Pancreas (tissue), 10 donors: Measurements from ENCODE around the gene KIF2C. TPM values are rescaled to one million over a fixed set of nuclear protein-coding genes. Genes with fewer than 3 reads are reported as not detected.

Source experiments
- ATAC-seq, 4 donors: fragments of 200-7000 bp; cut with Tn5 transposase; one replicate each; pipeline versions ENCODE4 v1.8.0 to v1.9.1; 2020; ENCODE audit warnings: mild to moderate bottlenecking in 4 of 4, moderate library complexity in 4 of 4
- DNase-seq, 6 donors: peaks; one replicate each; pipeline ENCODE4 v3.0.0-alpha.2; 2020
- FAIRE-seq: peaks from 2 replicates; lab custom pipeline; 2012; peaks lifted over from hg19 to GRCh38; lab: Jason Lieb, UNC
- H3K27ac ChIP-seq, 4 donors: fragments of 200-600 bp; sonication (generic); 1 replicate in 3 of 4; 2 replicates in 1 of 4; pipeline versions ENCODE4 v1.5.0 to v1.8.0; 2020
- H3K27me3 ChIP-seq, 4 donors: fragments of 200-600 bp; one replicate each; pipeline ENCODE4 v1.8.0; 2021
- H3K36me3 ChIP-seq, 3 donors: fragments of 200-600 bp; sonication (generic) in 1 of 3; one replicate each; pipeline versions ENCODE4 v1.5.0 to v1.8.0; 2020 to 2021
- H3K4me1 ChIP-seq, 3 donors: fragments of 200-600 bp; one replicate each; pipeline ENCODE4 v1.8.0; 2021
- H3K4me3 ChIP-seq, 4 donors: fragments of 200-600 bp; sonication (generic) in 2 of 4; one replicate each; pipeline versions ENCODE4 v1.5.0 to v1.8.0; 2020 to 2021
- H3K9me3 ChIP-seq, 4 donors: fragments of 200-600 bp; one replicate each; pipeline ENCODE4 v1.8.0; 2021
- WGBS, 2 donors: extraction: QIAGEN DNeasy Blood & Tissue Kit; methylation state at CpG; one replicate each; pipeline ENCODE4 v1.1.7; 2013; 5-methylcytosine and 5-hydroxymethylcytosine counted together
- intact Hi-C, 3 donors: fragments of 100-400 bp; cut with DNase I; formaldehyde crosslinking; loops; one replicate each; pipeline versions ENCODE4 v1.11.1 to v1.14.2; 2022
- polyA plus RNA-seq, 2 donors: library from polyadenylated mRNA; stranded (reverse); fragments of 200-250 nt; gene quantifications; one replicate each; pipeline ENCODE4 v1.2.3, GENCODE V29; 2013
- total RNA-seq, 6 donors: library from RNA; stranded (reverse); fragmentation: NEBNext Ultra II Directional in 4 of 6; extraction: Animal tissue kit (Norgen Biotek cat#: 25700) in 4 of 6; gene quantifications; one replicate each; pipeline versions ENCODE4 v1.2.1 to v1.2.4, GENCODE V29; 2021 to 2023
- TF ChIP-seq, protein P1 (sequence below), 4 donors: fragments of 200-600 bp; sonication (generic) in 3 of 4; IDR thresholded peaks; one replicate each; pipeline versions ENCODE4 v1.5.0 to v1.8.0; 2021; ENCODE audit warnings: antibody characterized with exemption in 4 of 4
- donor health status: healthy with polysubstance abuse.
- donor health status: DM: no; HTN: no; CAD: no; lungs with moderate emphysema.
- donor health status: DM: no; HTN: no; CAD: no.
- donor health status: control.
- donor health status: control.
- donor health status: Bipolar disorder and iron deficiency.
- donor health status: DM: yes; HTN: yes; CAD: no.
- donor health status: DM: no; HTN: no; CAD: no.
- donor health status: DM: no; HTN: no; CAD: no.
- donor health status: DM: yes; HTN: yes; CAD: no.

Gene KIF2C
- total and polyA plus RNA-seq, 8 donors = 0.12 to 1.6 (median 0.40) TPM; not detected in 1

DNA sequence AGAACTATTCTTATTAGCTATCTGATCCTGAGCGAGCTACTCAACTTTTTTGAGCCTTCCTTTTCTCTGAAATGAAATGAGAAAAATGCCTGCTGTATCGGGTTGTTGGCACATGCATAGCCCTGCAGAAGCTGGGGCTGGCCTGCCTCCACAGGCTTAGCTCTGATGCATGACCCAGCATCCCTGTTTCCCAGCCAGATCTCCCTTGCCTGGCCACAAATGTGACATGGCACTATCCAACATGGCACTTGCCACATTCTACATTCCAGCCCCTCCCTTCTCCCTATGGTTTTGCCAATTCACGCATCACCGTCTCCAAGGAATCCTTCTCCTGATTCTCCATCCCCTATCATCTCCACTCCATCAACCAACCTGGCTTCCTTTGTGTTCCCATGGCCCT lies 22.5 kb upstream of the KIF2C start:
- FAIRE-seq (no peak), DNase-seq (no peak), ATAC-seq (no peak)
- H3K27me3 ChIP-seq = no peaks in the 10 kb centered on the region
- H3K9me3 ChIP-seq = no peaks in the 10 kb centered on the region
- 80 to 82% methylated on average over 4 of the region's 4 CpGs for WGBS, 2 donors
- TF ChIP-seq, protein P1, sequence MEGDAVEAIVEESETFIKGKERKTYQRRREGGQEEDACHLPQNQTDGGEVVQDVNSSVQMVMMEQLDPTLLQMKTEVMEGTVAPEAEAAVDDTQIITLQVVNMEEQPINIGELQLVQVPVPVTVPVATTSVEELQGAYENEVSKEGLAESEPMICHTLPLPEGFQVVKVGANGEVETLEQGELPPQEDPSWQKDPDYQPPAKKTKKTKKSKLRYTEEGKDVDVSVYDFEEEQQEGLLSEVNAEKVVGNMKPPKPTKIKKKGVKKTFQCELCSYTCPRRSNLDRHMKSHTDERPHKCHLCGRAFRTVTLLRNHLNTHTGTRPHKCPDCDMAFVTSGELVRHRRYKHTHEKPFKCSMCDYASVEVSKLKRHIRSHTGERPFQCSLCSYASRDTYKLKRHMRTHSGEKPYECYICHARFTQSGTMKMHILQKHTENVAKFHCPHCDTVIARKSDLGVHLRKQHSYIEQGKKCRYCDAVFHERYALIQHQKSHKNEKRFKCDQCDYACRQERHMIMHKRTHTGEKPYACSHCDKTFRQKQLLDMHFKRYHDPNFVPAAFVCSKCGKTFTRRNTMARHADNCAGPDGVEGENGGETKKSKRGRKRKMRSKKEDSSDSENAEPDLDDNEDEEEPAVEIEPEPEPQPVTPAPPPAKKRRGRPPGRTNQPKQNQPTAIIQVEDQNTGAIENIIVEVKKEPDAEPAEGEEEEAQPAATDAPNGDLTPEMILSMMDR (IDR thresholded peaks at IDR 0.05) = no peak
- intact Hi-C loops = no loop called here
- H3K4me1 ChIP-seq = peaks cover 0 to 6% (median 0%) of the 10 kb centered on the region in 3 donors
- no peak overlapping the region for H3K27ac ChIP-seq
- no peaks in the 10 kb centered on the region for H3K36me3 ChIP-seq
- H3K4me3 ChIP-seq = no peak overlapping the region

DNA sequence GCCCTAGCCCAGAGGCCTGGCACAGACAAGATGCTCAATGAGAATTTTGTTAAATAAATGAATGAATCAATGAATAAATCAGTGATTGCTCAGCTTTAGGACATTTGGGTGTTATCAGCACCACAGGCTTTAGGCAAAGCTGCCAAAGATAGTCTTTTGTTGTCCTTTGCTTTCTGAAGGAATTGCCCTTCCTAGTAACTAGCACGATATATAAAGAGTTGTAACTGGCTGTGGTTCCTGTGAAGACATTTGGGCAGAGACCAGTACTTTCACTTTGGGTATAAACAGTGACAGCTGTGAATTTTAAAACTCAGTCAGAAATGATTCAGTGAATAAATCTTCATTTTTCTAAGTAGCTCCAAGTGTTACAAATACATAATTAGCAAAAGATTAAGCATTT lies 22.0 kb upstream of the KIF2C start:
- no peak for FAIRE-seq
- Histone ChIP-seq H3K27me3 (no peaks in the 10 kb centered on the region), H3K9me3 (no peaks in the 10 kb centered on the region), H3K36me3 (no peaks in the 10 kb centered on the region), H3K4me3 (no peak overlapping the region), H3K4me1 (peaks cover 0 to 6% (median 0%) of the 10 kb centered on the region in 3 donors), H3K27ac (no peak overlapping the region)
- TF ChIP-seq, protein P1 (IDR thresholded peaks at IDR 0.05) = no peak
- intact Hi-C loops = no loop called here
- DNase-seq = no peak
- 73% methylated on average over 1 of the region's 1 CpG for WGBS, 2 donors
- no peak for ATAC-seq

DNA sequence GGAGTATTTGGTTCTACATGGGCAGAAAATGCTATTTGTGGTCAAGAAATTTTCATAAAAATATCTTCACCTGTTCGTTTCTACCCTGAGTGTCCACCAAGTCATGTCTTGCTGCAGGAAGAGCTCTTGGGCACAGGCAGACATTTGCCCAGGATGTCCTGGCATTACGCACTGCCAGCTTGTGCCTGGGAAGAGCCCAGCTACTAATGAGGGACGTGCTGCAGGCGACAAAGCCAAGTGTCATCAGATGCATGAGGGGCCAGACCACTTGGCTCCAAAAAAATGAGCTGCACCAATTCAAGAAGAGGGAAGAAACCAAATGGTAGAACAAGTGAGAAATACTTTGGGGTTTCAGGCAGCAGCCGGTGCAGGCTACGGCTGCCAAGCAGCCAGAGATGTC lies 21.5 kb upstream of the KIF2C start:
- no peak for ATAC-seq
- intact Hi-C loops = no loop called here
- no peaks in the 10 kb centered on the region for H3K27me3 ChIP-seq
- no peak overlapping the region for H3K4me3 ChIP-seq
- WGBS, 2 donors = 81 to 88% methylated on average over 6 of the region's 6 CpGs
- no peaks in the 10 kb centered on the region for H3K36me3 ChIP-seq
- DNase-seq = no peak
- TF ChIP-seq, protein P1 (IDR thresholded peaks at IDR 0.05) = no peak
- FAIRE-seq = no peak
- peaks cover 0 to 6% (median 0%) of the 10 kb centered on the region in 3 donors for H3K4me1 ChIP-seq
- H3K9me3 ChIP-seq = no peaks in the 10 kb centered on the region
- H3K27ac ChIP-seq = no peak overlapping the region

DNA sequence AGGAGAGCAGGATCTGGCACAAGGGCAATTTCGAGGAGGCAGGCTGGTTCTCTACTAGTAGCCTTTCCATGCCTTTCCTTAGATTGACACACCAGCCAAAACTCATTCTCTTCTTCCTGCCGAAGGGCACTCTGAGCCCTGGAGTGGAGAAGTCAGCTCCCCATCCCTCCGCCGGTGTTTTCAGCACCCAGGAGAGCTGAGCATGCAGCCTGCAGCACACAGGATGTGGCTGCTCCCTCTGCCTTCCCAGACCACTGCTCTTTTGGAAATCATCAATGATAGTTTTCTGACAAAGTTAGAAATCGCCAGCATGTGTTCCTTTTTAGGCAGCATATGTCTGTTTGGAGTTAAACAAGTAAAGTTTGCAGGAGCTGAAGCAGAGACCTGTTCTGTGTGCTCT lies 20.3 kb upstream of the KIF2C start:
- TF ChIP-seq, protein P1 (IDR thresholded peaks at IDR 0.05) = no peak
- no peak for FAIRE-seq
- Histone ChIP-seq H3K36me3 (no peaks in the 10 kb centered on the region), H3K4me1 (peaks cover 0 to 6% (median 0%) of the 10 kb centered on the region in 3 donors), H3K27ac (no peak overlapping the region), H3K4me3 (no peak overlapping the region), H3K27me3 (no peaks in the 10 kb centered on the region), H3K9me3 (no peaks in the 10 kb centered on the region)
- no peak for ATAC-seq
- no peak for DNase-seq
- WGBS, 2 donors = 59 to 60% methylated on average over 5 of the region's 5 CpGs
- intact Hi-C loops = no loop called here

DNA sequence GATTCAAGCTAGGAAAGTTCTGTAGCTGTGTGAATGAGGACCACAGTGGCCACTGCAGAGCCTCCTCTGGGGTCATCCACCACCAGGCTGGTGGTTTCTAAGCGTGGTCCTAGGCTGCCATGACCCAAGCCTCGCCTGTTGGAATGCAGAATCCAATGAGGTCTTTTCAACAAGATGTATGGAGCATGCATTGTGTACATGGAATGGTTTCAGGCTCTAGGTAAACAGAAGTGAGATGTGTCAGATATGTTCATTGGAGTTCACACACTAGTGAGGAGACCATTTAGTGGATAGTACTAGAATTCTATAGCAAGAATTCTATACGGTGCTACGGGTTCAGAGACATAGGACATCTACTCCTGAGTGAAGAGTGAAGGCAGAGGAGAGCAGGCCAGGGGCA lies 19.4 kb upstream of the KIF2C start:
- Histone ChIP-seq H3K27me3 (no peaks in the 10 kb centered on the region), H3K4me3 (no peak overlapping the region), H3K9me3 (no peaks in the 10 kb centered on the region), H3K36me3 (no peaks in the 10 kb centered on the region), H3K27ac (no peak overlapping the region), H3K4me1 (peaks cover 0 to 3% (median 0%) of the 10 kb centered on the region in 3 donors)
- TF ChIP-seq, protein P1 (IDR thresholded peaks at IDR 0.05) = no peak
- no peak for FAIRE-seq
- 80% methylated on average over 4 of the region's 4 CpGs for WGBS, 2 donors
- DNase-seq = no peak
- intact Hi-C loops = no loop called here
- no peak for ATAC-seq
